HEK293T (cell line): ENCODE measurements around the gene CSKMT.
"Not testable (repeated sequence)": the region's sequence is repeated elsewhere in the genome, so short reads cannot be mapped to it uniquely, and the experiment has no call there.

Experiments
- CTCF ChIA-PET: fragments of 350-600 bp; formaldehyde crosslinking; extraction: SDS; loops from one replicate; lab custom pipeline; 2021; ENCODE audit warnings: antibody characterized with exemption, inconsistent platforms; lab: Yijun Ruan, JAX
- POLR2A ChIA-PET: fragments of 350-600 bp; formaldehyde crosslinking; extraction: SDS; loops from one replicate; lab custom pipeline; 2020; ENCODE audit warnings: antibody characterized with exemption, inconsistent platforms; lab: Yijun Ruan, JAX
- DNase-seq: peaks from one replicate; pipeline ENCODE4 v3.0.0; 2012; ENCODE audit warnings: mixed read lengths; ENCODE audit errors: extremely low spot score
- ARNT ChIP-seq: fragments of 450-650 bp; IDR thresholded peaks from 2 replicates; pipeline ENCODE4 v1.6.1; 2017; ENCODE audit warnings: mild to moderate bottlenecking
- BHLHE40 ChIP-seq: fragments of 450-650 bp; IDR thresholded peaks from 2 replicates; pipeline ENCODE4 v1.6.1; 2016; ENCODE audit warnings: mild to moderate bottlenecking, moderate library complexity, borderline replicate concordance
- CTBP1 ChIP-seq: fragments of 450-650 bp; IDR thresholded peaks from 2 replicates; pipeline ENCODE4 v1.6.1; 2016; ENCODE audit warnings: borderline replicate concordance
- ELF4 ChIP-seq: fragments of 450-650 bp; IDR thresholded peaks from 2 replicates; pipeline ENCODE4 v1.6.1; 2017; ENCODE audit warnings: antibody characterized with exemption
- FOXA1 ChIP-seq: fragments of 450-650 bp; IDR thresholded peaks from 2 replicates; pipeline ENCODE4 v1.6.1; 2016; ENCODE audit warnings: mild to moderate bottlenecking
- FOXK2 ChIP-seq: fragments of 450-650 bp; IDR thresholded peaks from 2 replicates; pipeline ENCODE4 v1.6.1; 2016; ENCODE audit warnings: mild to moderate bottlenecking
- FOXM1 ChIP-seq: fragments of 450-650 bp; IDR thresholded peaks from 2 replicates; pipeline ENCODE4 v1.6.1; 2017; ENCODE audit warnings: mild to moderate bottlenecking, borderline replicate concordance
- HDGF ChIP-seq: fragments of 450-650 bp; IDR thresholded peaks from 2 replicates; pipeline ENCODE4 v1.6.1; 2017; ENCODE audit warnings: antibody characterized with exemption, borderline replicate concordance
- L3MBTL2 ChIP-seq: fragments of 450-650 bp; conservative IDR thresholded peaks from 2 replicates; pipeline ENCODE4 v1.6.1; 2016; ENCODE audit warnings: mild to moderate bottlenecking
- LEF1 ChIP-seq: fragments of 450-650 bp; IDR thresholded peaks from 2 replicates; pipeline ENCODE4 v1.6.1; 2017; ENCODE audit warnings: mild to moderate bottlenecking, borderline replicate concordance
- NFRKB ChIP-seq: fragments of 450-650 bp; IDR thresholded peaks from 2 replicates; pipeline ENCODE4 v1.6.1; 2016; ENCODE audit warnings: mild to moderate bottlenecking, moderate library complexity
- PKNOX1 ChIP-seq: fragments of 450-650 bp; IDR thresholded peaks from 2 replicates; pipeline ENCODE4 v1.6.1; 2016
- SP1 ChIP-seq: fragments of 450-650 bp; IDR thresholded peaks from 2 replicates; pipeline ENCODE4 v1.6.1; 2017
- SUZ12 ChIP-seq: fragments of 450-650 bp; IDR thresholded peaks from 2 replicates; pipeline ENCODE4 v1.6.1; 2016; ENCODE audit warnings: mild to moderate bottlenecking
- TARDBP ChIP-seq: fragments of 450-650 bp; IDR thresholded peaks from 2 replicates; pipeline ENCODE4 v1.6.1; 2016
- ZNF384 ChIP-seq: fragments of 450-650 bp; IDR thresholded peaks from 2 replicates; pipeline ENCODE4 v1.6.1; 2016

Gene CSKMT

GRCh38 chr11:62665075-62665598, at the start of gene CSKMT, which contains the start of gene C11orf98:
Gene CSKMT, plus strand, starts transcription at chr11:62665312. Its CDS starts 568 bp downstream, at chr11:62665880.
Gene C11orf98, minus strand, starts transcription at chr11:62665210. Its CDS starts 41 bp downstream, at chr11:62665169.
- peak; percentile 94 for DNase-seq
- ChIA-PET POLR2A (interaction anchor here (0.7 to 3.7 kb wide), 30 partner anchors 10 to 217 kb away, joined by 3 to 90 read pairs (median 5); partner anchors contain the start of genes B3GAT3, EEF1G, EML3 and GANAB), CTCF (no interaction called here)
- peak; percentile 93 for TF ChIP-seq ELF4
- no peak for TF ChIP-seq SUZ12

- no peak for DNase-seq
- ChIA-PET CTCF (no interaction called here), POLR2A (interaction anchor here (1.0 to 2.1 kb wide), 3 partner anchors 24 to 56 kb away, joined by 4 to 6 read pairs (median 5); partner anchors contain the start of genes INTS5, LBHD1, TUT1 and UQCC3)
- TF ChIP-seq FOXM1 (no peak), NFRKB (no peak), BHLHE40 (no peak), ZNF384 (no peak), SP1 (no peak), TARDBP (no peak), ARNT (no peak), ELF4 (no peak), FOXA1 (no peak), SUZ12 (no peak), HDGF (no peak), PKNOX1 (no peak)
These were observed 49.6 kb upstream of the CSKMT start for GRCh38 chr11:62615521-62615920.

- POLR2A ChIA-PET = interaction anchor here (3.6 kb wide), 1 partner anchor 25 kb away, joined by 19 read pairs; the partner anchor contains the start of gene TUT1
- DNase-seq = not testable (repeated sequence)
- CTCF ChIA-PET = interaction anchor here (0.6 kb wide), 1 partner anchor 15 kb away, joined by 4 read pairs; the partner anchor contains the start of gene MTA2
These were observed 48.2 kb upstream of the CSKMT start for GRCh38 chr11:62616957-62617356.

GRCh38 chr11:62621027-62621566, 44.0 kb upstream of the CSKMT start:
- TF ChIP-seq SUZ12 (no peak), SP1 (no peak)
- CTCF ChIA-PET = interaction anchor here (1.2 kb wide), 1 partner anchor 9 kb away, joined by 7 read pairs; no protein-coding TSS in a partner anchor

GRCh38 chr11:62621567-62622470, 43.3 kb upstream of the CSKMT start, which contains the start of gene B3GAT3:
Gene B3GAT3, minus strand, starts transcription at chr11:62621986. Its CDS starts 39 bp downstream, at chr11:62621947.
- ChIA-PET POLR2A (interaction anchor here (0.8 to 4.6 kb wide), 25 partner anchors 9 to 220 kb away, joined by 3 to 61 read pairs (median 4); partner anchors contain the start of genes C11orf98, CSKMT, EEF1G and EML3), CTCF (interaction anchor here (0.7 to 1.2 kb wide), 2 partner anchors 10 to 30 kb away, joined by 3 to 7 read pairs; partner anchors contain the start of gene TUT1)
- DNase-seq = peak; percentile 98
- TF ChIP-seq BHLHE40 = no peak
- TF ChIP-seq ZNF384 = no peak
- no peak; the same call in 1 of the 2 replicates for TF ChIP-seq PKNOX1
- no peak for TF ChIP-seq SUZ12
- no peak for TF ChIP-seq NFRKB
- no peak for TF ChIP-seq ARNT
- TF ChIP-seq FOXA1 = no peak
- TF ChIP-seq FOXK2 = no peak
- TF ChIP-seq ELF4 = peak; percentile 74
- no peak for TF ChIP-seq LEF1
- peak; percentile 49; the same call in 1 of the 2 replicates for TF ChIP-seq TARDBP
- TF ChIP-seq FOXM1 = no peak
- TF ChIP-seq L3MBTL2 = peak; percentile 87
- 0 out of 2 replicates have a peak, but pooled peaks have one; percentile 69 for TF ChIP-seq HDGF
- no peak for TF ChIP-seq SP1
- TF ChIP-seq CTBP1 = no peak

More at GRCh38 chr11:62621027-62621566, 44.0 kb upstream of the CSKMT start:
- no peak for DNase-seq
- POLR2A ChIA-PET = interaction anchor here (0.6 to 4.6 kb wide), 17 partner anchors 9 to 220 kb away, joined by 3 to 61 read pairs (median 5); partner anchors contain the start of genes C11orf98, CSKMT, EEF1G and GANAB

GRCh38 chr11:62622476-62623089, 42.5 kb upstream of the CSKMT start:
- ChIA-PET CTCF (interaction anchor here (0.7 to 1.4 kb wide), 2 partner anchors 11 to 31 kb away, joined by 3 to 5 read pairs; partner anchors contain the start of gene TUT1), POLR2A (interaction anchor here (0.8 to 4.6 kb wide), 19 partner anchors 9 to 219 kb away, joined by 3 to 61 read pairs (median 5); partner anchors contain the start of genes C11orf98, CSKMT, EEF1G and EML3)
- no peak for DNase-seq
- TF ChIP-seq LEF1 (no peak), HDGF (no peak), FOXK2 (no peak), TARDBP (no peak), BHLHE40 (no peak), NFRKB (no peak), SP1 (no peak), FOXM1 (no peak)
